Activated CD4-positive, alpha-beta memory T cell treated with anti-CD3 and anti-CD28 coated beads, Interleukin-2, amount 10 ng/mL, durations not matched to agents 7 days and 5 days (primary cell): ENCODE measurements around the gene FRAT2. TPM values are rescaled to one million over a fixed set of nuclear protein-coding genes. Genes with fewer than 3 reads are reported as not detected.
A peak's percentile ranks its signal among the peaks of the same experiment; 100 is the strongest.

Experiments
- CTCF ChIA-PET: fragments of 350-600 bp; sonication (Branson Sonifier 250); formaldehyde crosslinking; loops from one replicate; lab custom pipeline; 2021; ENCODE audit warnings: antibody characterized with exemption, inconsistent platforms; lab: Charles Lee
- POLR2A ChIA-PET: fragments of 350-600 bp; sonication (Branson Sonifier 250); formaldehyde crosslinking; loops from one replicate; lab custom pipeline; 2021; ENCODE audit warnings: antibody characterized with exemption; lab: Charles Lee
- DNase-seq: peaks from one replicate; pipeline ENCODE4 v3.0.0-alpha.2; 2020
- H3K27ac Mint-ChIP-seq: one replicate; pipeline ENCODE4 v1.8.0; 2021; ENCODE audit warnings: mild to moderate bottlenecking, mixed read lengths
- H3K27me3 Mint-ChIP-seq: one replicate; pipeline ENCODE4 v1.8.0; 2021; ENCODE audit warnings: mixed read lengths
- H3K36me3 Mint-ChIP-seq: one replicate; pipeline ENCODE4 v1.8.0; 2021; ENCODE audit warnings: low read depth, mixed read lengths
- H3K4me1 Mint-ChIP-seq: one replicate; pipeline ENCODE4 v1.8.0; 2021; ENCODE audit warnings: mixed read lengths
- H3K4me3 Mint-ChIP-seq: one replicate; pipeline ENCODE4 v1.8.0; 2021; ENCODE audit warnings: mild to moderate bottlenecking, mixed read lengths
- H3K9me3 Mint-ChIP-seq: one replicate; pipeline ENCODE4 v1.8.0; 2021; ENCODE audit warnings: mixed read lengths
- total RNA-seq, 2 experiments: library from RNA; stranded (reverse); gene quantifications; one replicate each; pipeline ENCODE4 v1.2.3, GENCODE V29; 2021

Gene FRAT2
- total RNA-seq = 10 to 100 TPM; 11.1 to 11.5 TPM

- Mint-ChIP-seq H3K9me3 (no peaks in the 10 kb centered on the region), H3K27me3 (peaks cover 23% of the 10 kb centered on the region), H3K4me1 (peaks cover 35% of the 10 kb centered on the region), H3K27ac (peak within 1 kb of the TSS; percentile 79), H3K36me3 (peaks cover 20% of the 10 kb centered on the region), H3K4me3 (peak within 1 kb of the TSS; percentile 84)
- ChIA-PET POLR2A (interaction anchor here (0.7 to 5.8 kb wide), 5 partner anchors 9 to 66 kb away, joined by 3 to 51 read pairs (median 8); partner anchors contain the start of genes ARHGAP19, FRAT1 and RRP12), CTCF (interaction anchor here (0.5 to 1.4 kb wide), 4 partner anchors 16 to 66 kb away, joined by 3 to 5 read pairs (median 4); partner anchors contain the start of genes FRAT1 and RRP12)
- DNase-seq = peak; percentile 87
Observed at GRCh38 chr10:97334370-97335175, at the start of gene FRAT2. Gene FRAT2 (minus strand): TSS chr10:97334729. CDS start chr10:97334572, 157 bp downstream.

GRCh38 chr10:97384156-97384555 is 49.6 kb upstream of the FRAT2 start:
- no peak for DNase-seq
- Mint-ChIP-seq H3K4me1 (no peaks in the 10 kb centered on the region), H3K4me3 (no peak overlapping the region), H3K36me3 (peaks cover 3% of the 10 kb centered on the region), H3K9me3 (no peaks in the 10 kb centered on the region), H3K27me3 (no peaks in the 10 kb centered on the region), H3K27ac (no peak overlapping the region)
- ChIA-PET POLR2A (no interaction called here), CTCF (no interaction called here)

- H3K4me3 Mint-ChIP-seq = no peak overlapping the region
- no peaks in the 10 kb centered on the region for H3K36me3 Mint-ChIP-seq
- no peaks in the 10 kb centered on the region for H3K27me3 Mint-ChIP-seq
- H3K9me3 Mint-ChIP-seq = no peaks in the 10 kb centered on the region
- CTCF ChIA-PET = no interaction called here
- no peak for DNase-seq
- no peak overlapping the region for H3K27ac Mint-ChIP-seq
- POLR2A ChIA-PET = no interaction called here
- H3K4me1 Mint-ChIP-seq = no peaks in the 10 kb centered on the region
Observed at GRCh38 chr10:97383159-97383558, 48.6 kb upstream of the FRAT2 start.

- Mint-ChIP-seq H3K27me3 (no peaks in the 10 kb centered on the region), H3K4me3 (no peak overlapping the region), H3K4me1 (no peaks in the 10 kb centered on the region), H3K36me3 (no peaks in the 10 kb centered on the region), H3K27ac (no peak overlapping the region), H3K9me3 (no peaks in the 10 kb centered on the region)
- CTCF ChIA-PET = no interaction called here
- POLR2A ChIA-PET = no interaction called here
- DNase-seq = no peak
Observed at GRCh38 chr10:97381626-97382025, 47.1 kb upstream of the FRAT2 start.

- ChIA-PET CTCF (no interaction called here), POLR2A (no interaction called here)
- Mint-ChIP-seq H3K36me3 (no peaks in the 10 kb centered on the region), H3K27ac (no peak overlapping the region), H3K4me1 (no peaks in the 10 kb centered on the region), H3K27me3 (no peaks in the 10 kb centered on the region), H3K4me3 (no peak overlapping the region), H3K9me3 (no peaks in the 10 kb centered on the region)
- no peak for DNase-seq
Observed at GRCh38 chr10:97380516-97380915, 46.0 kb upstream of the FRAT2 start.

- CTCF ChIA-PET = no interaction called here
- Mint-ChIP-seq H3K4me1 (no peaks in the 10 kb centered on the region), H3K9me3 (no peaks in the 10 kb centered on the region), H3K27ac (no peak overlapping the region), H3K36me3 (no peaks in the 10 kb centered on the region), H3K27me3 (no peaks in the 10 kb centered on the region), H3K4me3 (no peak overlapping the region)
- POLR2A ChIA-PET = no interaction called here
- no peak for DNase-seq
Observed at GRCh38 chr10:97378933-97379921, 44.7 kb upstream of the FRAT2 start.

GRCh38 chr10:97376413-97376812 is 41.9 kb upstream of the FRAT2 start:
- H3K9me3 Mint-ChIP-seq = no peaks in the 10 kb centered on the region

GRCh38 chr10:97373456-97373855 is 38.9 kb upstream of the FRAT2 start:
- Mint-ChIP-seq H3K36me3 (peaks cover 12% of the 10 kb centered on the region), H3K4me3 (no peak overlapping the region), H3K27ac (no peak overlapping the region), H3K4me1 (no peaks in the 10 kb centered on the region), H3K9me3 (no peaks in the 10 kb centered on the region), H3K27me3 (no peaks in the 10 kb centered on the region)
- CTCF ChIA-PET = no interaction called here
- DNase-seq = no peak
- POLR2A ChIA-PET = no interaction called here

More at GRCh38 chr10:97376413-97376812, 41.9 kb upstream of the FRAT2 start:
- Mint-ChIP-seq H3K27me3 (no peaks in the 10 kb centered on the region), H3K36me3 (peaks cover 6% of the 10 kb centered on the region), H3K4me3 (no peak overlapping the region), H3K4me1 (no peaks in the 10 kb centered on the region), H3K27ac (no peak overlapping the region)
- ChIA-PET CTCF (no interaction called here), POLR2A (no interaction called here)
- DNase-seq = no peak

GRCh38 chr10:97372233-97372875 is 37.8 kb upstream of the FRAT2 start:
- ChIA-PET POLR2A (no interaction called here), CTCF (interaction anchor here (0.6 kb wide), 1 partner anchor 10 kb away, joined by 3 read pairs; no protein-coding TSS in a partner anchor)
- no peak overlapping the region for H3K27ac Mint-ChIP-seq
- no peaks in the 10 kb centered on the region for H3K4me1 Mint-ChIP-seq
- no peak overlapping the region for H3K4me3 Mint-ChIP-seq
- no peaks in the 10 kb centered on the region for H3K27me3 Mint-ChIP-seq
- peaks cover 12% of the 10 kb centered on the region for H3K36me3 Mint-ChIP-seq
- H3K9me3 Mint-ChIP-seq = no peaks in the 10 kb centered on the region
- DNase-seq = no peak

GRCh38 chr10:97371696-97372095 is 37.2 kb upstream of the FRAT2 start:
- Mint-ChIP-seq H3K36me3 (peaks cover 12% of the 10 kb centered on the region), H3K27me3 (no peaks in the 10 kb centered on the region), H3K4me3 (no peak overlapping the region), H3K4me1 (no peaks in the 10 kb centered on the region), H3K9me3 (no peaks in the 10 kb centered on the region), H3K27ac (no peak overlapping the region)
- DNase-seq = no peak
- ChIA-PET CTCF (no interaction called here), POLR2A (no interaction called here)

- no peak for DNase-seq
- ChIA-PET CTCF (no interaction called here), POLR2A (no interaction called here)
- no peak overlapping the region for H3K27ac Mint-ChIP-seq
- no peak overlapping the region for H3K4me3 Mint-ChIP-seq
- peaks cover 9% of the 10 kb centered on the region for H3K36me3 Mint-ChIP-seq
- H3K9me3 Mint-ChIP-seq = no peaks in the 10 kb centered on the region
- no peaks in the 10 kb centered on the region for H3K27me3 Mint-ChIP-seq
- no peaks in the 10 kb centered on the region for H3K4me1 Mint-ChIP-seq
Observed at GRCh38 chr10:97367126-97367649, 32.7 kb upstream of the FRAT2 start.

- CTCF ChIA-PET = no interaction called here
- no peak overlapping the region for H3K27ac Mint-ChIP-seq
- no peaks in the 10 kb centered on the region for H3K9me3 Mint-ChIP-seq
- peaks cover 6% of the 10 kb centered on the region for H3K36me3 Mint-ChIP-seq
- H3K27me3 Mint-ChIP-seq = no peaks in the 10 kb centered on the region
- H3K4me3 Mint-ChIP-seq = no peak overlapping the region
- no peak for DNase-seq
- no peaks in the 10 kb centered on the region for H3K4me1 Mint-ChIP-seq
- POLR2A ChIA-PET = no interaction called here
Observed at GRCh38 chr10:97366572-97366971, 32.0 kb upstream of the FRAT2 start.
